RPMI7951 (cell line): Measurements from ENCODE around the gene RPAP3. TPM values are rescaled to one million over a fixed set of nuclear protein-coding genes. Genes with fewer than 3 reads are reported as not detected.

ENCODE experiments used
- DNase-seq: peaks from one replicate; pipeline ENCODE4 v3.0.0-alpha.2; 2012; ENCODE audit warnings: low read depth
- total RNA-seq: library from RNA; depleted of rRNA; stranded (reverse); fragments of >200 nt; shearing (Covaris generic); gene quantifications from 2 replicates; pipeline ENCODE4 v1.2.3, GENCODE V29; 2014

RPAP3 gene
- total RNA-seq, 1 experiment from 2014 or later = 24.6 TPM

DNA sequence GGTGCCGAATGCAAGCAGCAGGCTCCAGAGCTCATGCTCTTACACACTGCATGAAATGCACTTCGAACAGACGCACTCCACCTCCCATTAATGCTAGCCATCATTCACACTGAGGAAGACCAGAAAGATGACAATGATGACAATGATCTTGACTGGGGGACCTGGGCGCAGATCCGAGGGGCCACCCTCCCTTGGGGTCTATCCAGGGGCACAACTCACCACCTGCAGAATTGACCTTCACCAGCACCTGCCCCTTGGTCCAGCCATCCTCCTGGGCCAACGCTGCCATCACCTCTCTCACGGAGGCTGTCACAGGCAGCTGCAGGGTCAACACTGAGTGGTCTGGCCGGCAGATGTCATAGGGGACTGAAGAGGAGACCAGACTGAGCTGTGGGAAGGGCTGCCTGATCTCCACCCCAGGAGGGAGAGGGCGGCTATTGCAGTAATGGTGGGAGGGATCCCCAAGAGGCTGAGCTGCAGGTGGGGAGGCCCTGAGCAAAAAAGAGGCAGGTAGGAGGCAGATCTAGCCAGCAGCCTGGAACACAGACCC lies 37.6 kb upstream of the RPAP3 start:
- no peak for DNase-seq

DNA sequence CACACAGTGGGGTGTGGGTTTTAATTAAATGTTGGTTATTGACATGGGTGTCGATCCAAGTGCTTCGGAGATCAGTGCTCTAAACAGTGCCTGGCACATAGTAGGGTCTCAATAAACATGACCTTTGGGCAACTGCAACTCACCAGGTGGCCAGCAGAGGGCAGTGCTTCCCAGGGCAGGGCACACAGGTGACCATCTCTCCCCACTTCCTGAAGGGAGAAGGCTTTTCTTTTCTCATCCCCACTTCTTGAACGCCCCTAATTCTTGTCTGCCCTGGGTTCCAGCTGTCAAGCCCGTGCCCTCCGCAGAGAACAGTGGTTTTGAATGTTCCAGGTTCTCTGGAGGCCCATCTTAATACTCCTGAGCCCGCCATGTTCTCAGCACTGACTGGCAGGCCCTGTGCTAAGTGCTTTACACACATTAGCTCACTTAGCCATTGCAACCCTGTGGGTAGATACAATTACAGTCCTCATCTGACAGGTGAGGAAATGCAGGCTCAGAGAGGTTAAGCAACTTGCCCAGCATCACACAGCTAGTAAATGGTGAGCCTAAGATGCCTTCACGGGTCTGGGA lies 36.5 kb upstream of the RPAP3 start:
- peak; percentile 21 for DNase-seq

DNA sequence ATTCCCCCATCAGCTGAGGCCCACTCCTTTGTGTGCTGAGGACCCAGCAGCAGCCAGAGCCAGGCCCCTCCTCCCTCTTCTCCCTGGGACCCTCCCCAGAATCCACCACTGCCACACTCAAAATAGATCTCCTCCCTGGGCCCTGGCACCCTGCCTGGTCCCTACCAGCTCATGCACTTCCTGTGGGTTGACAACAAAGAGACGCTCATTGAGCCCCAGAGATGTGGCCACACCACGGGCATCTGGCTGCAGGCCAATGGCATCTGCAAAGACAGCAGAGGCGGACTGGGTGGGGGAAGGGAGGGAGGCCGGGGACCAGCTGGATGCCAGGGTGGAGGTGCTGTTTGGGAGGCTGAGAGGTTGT lies 35.5 kb upstream of the RPAP3 start:
- DNase-seq = peak; percentile 86

DNA sequence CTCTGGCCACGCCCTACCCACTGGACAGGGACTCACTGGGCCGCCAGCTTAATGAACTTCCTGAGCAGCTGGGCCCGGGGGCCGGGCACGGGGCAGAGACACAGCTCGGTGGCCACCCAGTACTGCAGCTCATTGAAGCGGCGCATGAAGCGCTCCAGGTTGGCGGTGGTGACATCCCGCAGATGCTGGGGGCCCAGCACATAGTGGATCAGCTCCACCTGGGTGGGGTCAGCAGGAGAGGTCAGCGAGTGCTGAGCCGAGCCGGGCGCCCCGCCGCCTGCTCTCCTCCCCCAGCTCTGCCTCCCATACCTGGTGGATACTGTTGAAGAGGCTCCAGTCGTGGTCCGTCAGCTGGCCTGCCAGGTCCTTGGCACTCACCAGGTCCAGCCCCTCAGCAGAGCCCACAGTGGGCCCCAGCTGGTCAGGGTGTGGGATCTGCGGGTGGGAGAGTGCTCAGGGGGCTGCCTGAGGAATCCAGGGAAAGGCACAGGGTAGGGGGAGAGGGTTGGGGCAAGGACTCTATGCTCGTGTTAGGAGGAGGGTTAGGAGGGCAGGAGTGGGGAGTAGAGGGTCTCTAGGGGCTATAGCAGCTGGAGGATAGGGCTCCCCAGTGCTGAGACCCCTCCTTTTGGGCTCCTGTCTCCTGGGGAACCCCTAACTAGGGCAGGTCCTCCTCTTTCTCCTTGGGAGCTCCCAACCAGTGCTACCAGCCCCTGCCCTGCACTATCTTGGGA lies 34.9 kb upstream of the RPAP3 start:
- no peak for DNase-seq

DNA sequence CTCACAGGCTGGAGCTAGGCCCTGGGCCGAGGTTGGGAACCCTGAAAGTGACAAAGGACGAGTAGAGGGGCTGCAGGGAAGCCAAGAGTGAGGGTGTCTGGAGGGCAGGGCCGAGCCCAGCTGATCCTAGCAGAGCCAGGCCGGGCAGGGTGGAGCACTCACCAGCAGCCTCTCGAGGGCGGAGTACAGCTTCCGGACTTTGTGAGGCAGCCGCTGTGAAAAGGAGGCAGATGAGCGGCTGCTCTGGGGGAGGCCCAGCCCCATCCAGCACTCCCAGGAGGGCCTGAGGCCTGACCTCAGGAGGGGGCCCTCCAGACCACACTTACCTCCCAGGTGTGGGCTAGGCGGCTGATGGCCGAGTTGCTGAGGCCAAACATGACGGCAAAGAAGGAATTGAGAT lies 34.1 kb upstream of the RPAP3 start:
- no peak for DNase-seq

DNA sequence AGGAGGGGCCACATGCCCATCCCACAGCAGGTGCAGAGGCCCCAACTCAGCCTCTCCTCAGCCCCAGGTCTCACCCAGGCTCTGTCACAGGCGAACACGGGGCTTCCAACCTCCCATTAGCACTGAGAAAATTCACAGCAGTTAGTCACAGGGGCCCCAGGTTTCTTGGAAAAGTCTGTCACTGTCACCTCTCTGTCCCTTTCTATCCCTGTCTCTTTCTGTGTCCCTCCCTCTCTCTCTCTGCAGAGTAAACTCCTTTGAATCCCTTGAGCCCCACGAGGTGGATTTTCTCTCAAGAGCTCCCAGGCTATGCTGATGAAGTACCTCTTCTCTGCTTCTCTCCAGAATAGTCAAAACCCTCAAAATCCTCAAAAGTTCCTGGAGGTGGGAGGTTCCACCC lies 33.5 kb upstream of the RPAP3 start:
- DNase-seq = no peak

DNA sequence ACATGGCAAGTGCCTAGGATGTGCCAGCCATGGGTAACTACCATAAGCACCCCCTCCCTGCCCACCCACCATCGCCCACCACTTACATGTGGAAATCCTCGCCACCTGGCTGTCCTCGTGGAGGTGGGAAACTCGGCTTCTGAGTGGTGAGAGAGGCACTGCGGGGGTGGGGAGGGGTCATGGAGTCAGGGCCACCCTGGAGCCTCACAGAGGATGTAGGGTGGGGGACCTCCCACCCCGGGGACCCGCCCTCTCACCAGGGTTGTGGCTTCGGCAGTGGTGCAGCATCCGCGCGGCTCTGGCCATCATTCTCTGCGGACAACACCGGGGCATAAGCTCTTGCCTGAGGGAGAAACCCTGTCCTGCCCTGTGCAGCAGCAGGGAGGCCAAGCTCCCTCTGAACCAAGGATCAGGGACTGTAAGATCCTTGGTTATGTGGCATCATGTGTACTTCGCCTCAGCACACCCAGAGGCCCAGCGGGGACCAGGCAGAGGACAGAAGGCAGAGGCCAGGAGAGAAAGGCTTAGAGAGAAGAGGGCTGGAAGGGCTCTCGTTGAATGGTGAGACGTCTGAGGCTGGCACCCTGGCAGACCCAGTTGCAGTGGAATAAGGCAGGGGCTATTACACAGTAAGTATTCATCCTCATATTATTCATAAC lies 32.2 kb upstream of the RPAP3 start:
- DNase-seq = no peak

DNA sequence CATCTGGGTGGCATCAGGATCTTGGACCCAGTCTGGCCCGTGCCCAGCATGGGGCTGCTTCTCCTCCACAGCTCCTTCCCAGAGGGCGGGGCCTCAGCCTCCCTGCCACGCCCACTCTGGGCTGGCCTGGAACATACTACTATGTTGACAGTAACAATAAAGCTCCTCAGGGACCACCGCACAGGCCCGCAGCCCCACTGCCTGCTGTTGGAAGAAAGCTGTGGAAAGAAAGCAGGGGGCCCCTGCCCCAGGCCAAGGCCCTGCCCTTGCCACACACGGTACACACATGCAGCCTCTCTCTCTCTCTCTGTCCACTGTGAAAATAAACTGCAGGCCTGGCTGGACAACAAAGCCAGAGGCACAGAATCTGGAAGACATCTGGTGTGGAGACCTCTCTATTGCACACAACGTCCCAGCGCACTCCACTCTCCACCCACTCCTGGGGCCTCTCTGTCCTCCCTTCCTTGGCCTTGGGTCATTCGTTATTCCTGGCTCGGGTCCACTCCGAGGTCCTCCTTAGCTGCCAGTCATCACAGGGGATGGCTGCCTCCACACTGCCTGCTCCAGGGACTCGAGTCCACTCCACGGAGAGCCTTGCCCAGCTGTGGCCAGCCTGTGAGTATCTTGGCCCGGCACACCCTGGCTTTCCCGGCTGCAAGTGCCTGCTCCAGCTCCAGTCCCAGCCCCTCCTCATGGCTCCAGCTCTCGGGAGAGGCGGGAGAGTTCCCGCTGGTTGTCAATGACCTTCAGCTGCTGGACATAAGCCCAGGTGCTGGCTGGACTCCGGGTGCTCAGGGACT lies 31.2 kb upstream of the RPAP3 start:
- peak; percentile 97 for DNase-seq

DNA sequence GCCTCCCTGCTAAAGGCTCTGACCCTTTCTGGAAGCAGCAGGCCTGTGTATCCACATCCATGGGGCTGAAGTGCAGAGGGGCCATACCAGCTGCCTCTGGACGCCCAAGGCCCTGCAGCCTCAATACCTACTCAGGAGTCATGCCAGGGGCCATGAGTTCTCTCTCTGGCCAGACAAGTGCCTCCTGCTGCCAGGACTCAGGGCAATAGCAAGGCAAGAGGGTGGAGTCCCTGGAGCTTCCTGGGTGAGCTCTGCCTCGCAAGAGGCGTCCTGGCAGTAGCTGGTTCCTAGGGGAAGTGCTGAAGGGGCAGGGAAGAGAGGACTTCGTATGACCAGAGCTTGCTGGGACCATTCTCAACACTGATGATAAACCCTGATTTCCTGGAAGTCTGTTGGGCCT lies 30.4 kb upstream of the RPAP3 start:
- DNase-seq = peak; percentile 11

DNA sequence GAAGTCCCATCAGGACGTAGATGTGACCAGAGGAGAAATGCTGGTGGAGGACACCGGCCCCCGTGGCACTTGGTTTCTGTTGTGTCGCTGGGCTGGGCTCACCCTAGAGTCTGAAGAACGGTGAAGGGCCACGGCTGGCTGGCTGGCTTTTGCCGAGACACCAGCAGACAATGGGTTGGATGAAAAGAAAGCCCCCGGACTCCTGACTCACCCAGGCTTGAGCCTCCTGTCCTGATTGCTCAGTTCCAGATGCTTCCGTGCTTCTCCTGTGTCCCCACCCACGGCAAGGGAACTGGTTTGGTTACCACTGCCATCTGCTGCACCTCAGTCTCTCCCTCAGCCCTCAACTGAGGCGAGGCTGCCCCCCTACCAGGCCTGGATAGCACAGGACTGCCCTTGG lies 29.8 kb upstream of the RPAP3 start:
- DNase-seq = no peak

DNA sequence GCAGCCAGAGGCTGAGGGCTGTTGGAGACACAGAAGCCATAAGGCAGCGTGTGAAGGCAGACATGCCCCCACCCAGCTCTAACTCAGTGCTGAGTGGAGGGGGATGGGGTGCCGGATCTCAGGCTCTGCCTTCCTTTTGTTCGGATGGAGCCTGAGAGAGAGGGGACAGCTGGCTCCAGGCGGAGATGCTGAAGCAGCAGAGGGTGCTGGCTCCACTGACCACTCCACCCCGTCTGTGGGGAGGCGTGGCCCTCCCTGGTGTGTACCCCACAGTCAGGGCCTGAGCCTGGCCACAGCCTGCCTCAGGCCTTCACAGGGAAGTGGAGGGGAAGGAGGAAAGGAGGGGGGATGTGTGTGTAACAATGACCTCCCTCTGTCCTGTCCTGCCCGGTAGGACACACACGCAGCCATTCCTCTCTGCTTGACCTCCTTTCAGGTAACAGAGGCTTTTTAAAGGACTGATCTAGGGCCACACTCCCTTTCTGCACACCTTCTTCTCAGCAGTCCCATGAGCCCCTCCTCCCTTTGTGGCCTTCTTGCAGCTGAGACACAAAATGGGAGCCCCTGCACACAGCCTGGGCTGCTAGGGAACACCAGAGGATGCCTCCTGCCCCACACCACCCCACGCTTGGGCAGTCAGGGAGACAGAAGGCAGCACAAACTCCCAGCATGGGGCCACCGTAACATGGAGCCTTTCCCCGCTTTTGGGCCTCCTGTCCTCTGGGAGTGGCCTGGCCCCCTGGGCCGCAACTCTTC lies 29.1 kb upstream of the RPAP3 start:
- no peak for DNase-seq

DNA sequence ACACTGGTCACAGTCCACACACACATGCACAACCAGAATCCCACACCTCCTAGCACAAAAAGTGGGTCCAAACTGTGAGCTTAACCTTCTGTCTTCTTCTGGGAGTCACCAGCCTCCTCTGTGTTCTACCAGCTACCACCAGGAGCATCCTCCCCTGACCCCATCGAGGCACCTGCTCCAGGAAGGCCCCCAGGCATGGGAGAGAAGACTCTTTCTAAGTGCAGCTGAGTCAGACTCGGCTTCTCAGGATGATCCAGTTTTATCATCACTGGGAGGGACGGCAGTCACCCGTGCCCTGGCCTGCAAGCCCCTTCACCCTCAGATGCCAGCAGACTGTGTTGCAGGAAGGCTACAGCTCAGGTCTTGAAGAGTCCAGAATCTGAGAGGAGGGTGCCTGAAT lies 27.3 kb upstream of the RPAP3 start:
- DNase-seq = peak; percentile 14

DNA sequence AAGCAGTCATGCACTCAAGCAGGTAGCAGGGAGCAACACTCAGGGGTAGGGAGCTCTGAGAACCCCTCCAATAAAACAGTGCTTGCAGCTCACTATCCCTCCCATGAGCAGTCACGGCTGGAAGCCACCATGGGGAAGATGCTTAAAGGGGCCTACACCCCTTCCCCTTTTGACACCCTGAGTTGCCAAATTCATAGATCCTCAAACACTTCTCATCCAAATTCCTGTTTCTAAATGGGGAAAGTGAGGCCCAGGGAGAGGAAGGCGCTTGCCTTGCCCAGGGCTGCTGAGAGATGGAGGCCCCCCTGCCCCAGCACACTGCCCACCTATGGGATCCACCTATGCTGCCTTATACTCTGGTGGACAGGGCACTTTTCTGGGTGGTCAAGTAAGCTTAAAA lies 26.7 kb upstream of the RPAP3 start:
- no peak for DNase-seq

DNA sequence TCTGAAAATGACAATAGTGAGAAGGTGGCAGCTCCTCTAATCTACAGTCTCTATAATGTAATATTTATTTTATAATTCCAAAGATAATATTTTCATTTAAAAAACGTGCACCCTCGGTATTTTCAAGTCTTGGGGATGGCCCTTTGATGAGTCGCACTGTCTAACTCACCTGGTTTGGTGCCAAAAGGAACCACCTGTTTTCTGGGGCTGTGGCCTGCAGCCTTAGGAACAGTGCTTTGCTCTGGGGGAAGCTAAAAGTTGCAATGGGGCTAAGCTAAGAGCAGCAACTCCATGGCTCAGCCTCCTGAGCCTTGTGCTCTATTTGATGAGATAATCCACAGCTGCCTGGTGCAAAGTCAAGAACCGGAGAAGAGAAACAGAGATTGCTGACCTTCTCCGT lies 25.9 kb upstream of the RPAP3 start:
- no peak for DNase-seq

DNA sequence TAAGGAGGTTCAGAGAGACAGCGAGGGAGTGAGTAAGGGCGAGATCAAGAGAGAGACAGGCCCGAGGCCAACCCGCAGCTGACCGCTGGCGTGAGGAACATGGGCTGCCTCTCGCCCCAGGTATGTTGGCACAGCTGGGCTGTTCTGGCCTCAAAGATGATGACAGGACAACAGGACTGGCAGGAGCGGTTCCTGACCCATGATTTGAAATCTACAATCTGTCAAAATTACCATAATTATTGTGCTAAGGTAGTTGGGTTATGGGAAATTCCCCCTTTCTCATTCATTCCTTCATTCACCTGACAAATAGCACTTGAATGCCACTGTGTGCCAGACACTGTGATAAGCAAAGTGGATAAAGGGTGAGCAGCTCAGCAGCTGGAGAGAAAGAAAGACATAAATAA lies 24.5 kb upstream of the RPAP3 start:
- peak; percentile 91 for DNase-seq

DNA sequence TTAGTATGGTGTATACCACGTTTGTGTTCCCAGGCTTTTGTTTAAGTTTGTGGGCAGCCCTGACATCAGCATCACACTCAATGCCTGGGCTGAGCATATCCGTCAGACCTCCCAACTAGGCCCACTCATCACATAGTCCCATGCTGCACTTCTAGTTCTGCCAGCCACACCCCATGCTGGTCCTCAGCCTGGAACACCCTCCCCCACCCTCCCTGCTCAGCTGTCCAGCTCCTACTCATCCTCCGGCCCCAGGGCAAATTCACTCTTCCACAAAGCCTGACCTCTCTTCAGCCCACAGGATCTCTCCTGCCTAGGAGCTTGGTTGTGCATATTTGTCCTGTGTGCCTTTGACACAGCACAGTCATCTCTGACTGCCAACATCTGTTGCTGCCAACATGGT lies 23.4 kb upstream of the RPAP3 start:
- peak; percentile 94 for DNase-seq

DNA sequence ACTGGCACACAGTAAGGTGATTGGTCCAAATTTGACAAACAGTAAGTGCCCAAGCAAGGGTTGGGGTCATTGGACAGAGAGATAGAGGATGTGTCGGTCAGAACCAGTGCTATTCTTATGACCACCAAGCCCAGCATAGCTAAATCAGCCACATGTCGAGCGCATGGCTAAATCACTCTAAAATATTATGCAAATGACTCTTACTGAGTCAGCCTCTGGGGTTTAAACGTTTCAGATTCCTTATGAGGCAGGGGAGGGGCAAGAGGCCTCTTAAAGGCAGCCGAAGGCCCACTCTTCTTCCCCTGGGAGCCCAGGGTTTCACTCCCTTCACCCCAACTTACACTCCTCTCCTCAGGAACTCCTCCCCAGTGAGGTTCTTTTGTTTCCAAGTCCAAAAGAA lies 20.1 kb upstream of the RPAP3 start:
- peak; percentile 65 for DNase-seq

DNA sequence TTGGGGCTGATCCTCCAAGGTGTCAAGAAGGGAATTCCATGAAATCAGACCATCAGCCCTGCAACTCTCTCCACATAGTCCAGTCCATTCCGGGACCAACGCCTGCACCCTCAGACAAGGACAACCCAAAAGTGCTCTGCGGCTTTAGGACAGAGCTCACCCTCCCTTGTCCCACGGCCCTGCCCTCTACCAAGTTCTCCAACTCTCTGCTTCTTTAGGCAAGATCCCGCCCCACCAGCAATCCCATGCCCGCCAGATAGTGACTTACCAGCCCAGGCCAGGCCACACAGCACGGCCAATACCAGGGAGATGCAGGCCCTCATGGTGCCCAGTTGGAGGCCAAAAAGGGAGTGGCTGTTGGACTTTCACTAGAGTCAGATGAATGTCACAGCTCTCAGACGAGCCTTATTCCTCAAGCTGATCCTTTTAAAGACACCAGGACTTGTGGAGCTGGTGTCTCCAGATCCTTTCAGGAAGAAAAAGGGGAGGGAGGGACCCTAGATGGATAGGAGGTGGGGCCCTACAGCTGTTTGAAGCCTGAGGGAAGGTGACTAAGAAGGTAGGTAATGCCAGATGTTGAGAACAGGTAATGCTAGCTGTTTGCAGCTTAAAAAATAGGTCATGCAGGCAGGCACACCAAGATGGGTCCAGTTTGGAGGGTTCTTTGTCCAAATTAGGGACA lies 19.4 kb upstream of the RPAP3 start, which contains the start of gene ENDOU:
Gene ENDOU (minus strand): TSS at position 400 of the 682 bp plus-strand sequence. CDS start 77 bp downstream, at position 323.
- DNase-seq = no peak

DNA sequence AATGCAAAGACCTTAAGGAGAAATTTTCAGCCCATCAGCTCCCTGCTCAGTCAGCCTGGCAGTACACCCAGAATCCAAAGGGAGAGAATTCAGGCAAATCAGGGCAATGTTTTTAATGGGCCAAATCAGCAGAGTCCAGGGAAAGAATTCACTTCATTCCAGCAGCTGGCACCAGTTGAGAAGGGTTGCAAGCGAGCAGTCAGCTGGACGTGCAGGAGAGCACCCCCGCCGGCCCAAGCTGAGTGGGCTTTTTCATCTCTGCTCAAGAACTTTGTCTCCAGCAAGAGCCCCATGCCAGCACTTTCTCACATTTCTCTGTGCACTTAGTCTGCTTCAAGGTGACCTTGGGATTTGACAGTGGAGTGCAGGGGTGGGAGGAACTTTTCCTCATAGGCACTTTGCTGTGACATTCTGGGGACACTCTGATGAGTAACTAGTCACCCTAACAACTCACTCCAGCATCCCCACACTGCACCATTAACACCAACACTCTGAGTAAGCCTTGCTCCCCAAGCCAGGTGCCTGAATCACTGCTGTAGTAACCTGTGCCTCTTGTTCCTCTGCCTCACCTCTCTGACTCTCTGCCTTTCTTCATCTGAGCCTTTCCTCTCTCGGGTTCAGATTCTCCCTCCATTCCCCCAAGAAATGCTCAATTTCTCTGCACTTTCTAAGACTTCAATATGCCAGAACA lies 17.3 kb upstream of the RPAP3 start:
- DNase-seq = no peak
